Measurements from ENCODE around the gene BMAL1. TPM values are rescaled to one million over a fixed set of nuclear protein-coding genes. Genes with fewer than 3 reads are reported as not detected.

Gene BMAL1
- total and polyA plus RNA-seq, 9 donors: 17.7 to 53.4 (median 24.8) TPM

- Histone ChIP-seq H3K27ac (peak overlapping the region; percentile 28 to 54), H3K4me3 (no peak overlapping the region), H3K4me1 (ENCODE audit: insufficient read depth) (peaks cover 3% of the 10 kb centered on the region), H3K36me3 (no peaks in the 10 kb centered on the region), H3K27me3 (no peaks in the 10 kb centered on the region), H3K9me3 (no peaks in the 10 kb centered on the region)
- WGBS, 3 donors: 8 to 17% (median 10%) methylated on average over 8 of the region's 8 CpGs
- DNase-seq: peak in 2 of 5 donors; percentile 33 to 34
- TF ChIP-seq, protein P1, sequence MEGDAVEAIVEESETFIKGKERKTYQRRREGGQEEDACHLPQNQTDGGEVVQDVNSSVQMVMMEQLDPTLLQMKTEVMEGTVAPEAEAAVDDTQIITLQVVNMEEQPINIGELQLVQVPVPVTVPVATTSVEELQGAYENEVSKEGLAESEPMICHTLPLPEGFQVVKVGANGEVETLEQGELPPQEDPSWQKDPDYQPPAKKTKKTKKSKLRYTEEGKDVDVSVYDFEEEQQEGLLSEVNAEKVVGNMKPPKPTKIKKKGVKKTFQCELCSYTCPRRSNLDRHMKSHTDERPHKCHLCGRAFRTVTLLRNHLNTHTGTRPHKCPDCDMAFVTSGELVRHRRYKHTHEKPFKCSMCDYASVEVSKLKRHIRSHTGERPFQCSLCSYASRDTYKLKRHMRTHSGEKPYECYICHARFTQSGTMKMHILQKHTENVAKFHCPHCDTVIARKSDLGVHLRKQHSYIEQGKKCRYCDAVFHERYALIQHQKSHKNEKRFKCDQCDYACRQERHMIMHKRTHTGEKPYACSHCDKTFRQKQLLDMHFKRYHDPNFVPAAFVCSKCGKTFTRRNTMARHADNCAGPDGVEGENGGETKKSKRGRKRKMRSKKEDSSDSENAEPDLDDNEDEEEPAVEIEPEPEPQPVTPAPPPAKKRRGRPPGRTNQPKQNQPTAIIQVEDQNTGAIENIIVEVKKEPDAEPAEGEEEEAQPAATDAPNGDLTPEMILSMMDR (IDR thresholded peaks at IDR 0.05): no peak
- no peak for TF ChIP-seq EP300 (IDR thresholded peaks at IDR 0.05)
- no peak for TF ChIP-seq POLR2A (IDR thresholded peaks at IDR 0.05)
- intact Hi-C loops (cut with DNase I): no loop called here
Measured at GRCh38 chr11:13261591-13262061, 16.0 kb upstream of the BMAL1 start.

- 28 to 39% (median 31%) methylated on average over 3 of the region's 3 CpGs for WGBS, 3 donors
- peak overlapping the region in 1 of 2 donors; percentile 28 for H3K27ac ChIP-seq
- intact Hi-C loops (cut with DNase I): no loop called here
Measured at GRCh38 chr11:13262096-13262495, 15.5 kb upstream of the BMAL1 start.

GRCh38 chr11:13268791-13269190 is 8.8 kb upstream of the BMAL1 start:
- no peaks in the 10 kb centered on the region for H3K36me3 ChIP-seq
- DNase-seq: no peak
- intact Hi-C loops (cut with DNase I): no loop called here
- H3K27ac ChIP-seq: no peak overlapping the region
- TF ChIP-seq EP300 (IDR thresholded peaks at IDR 0.05) (no peak), POLR2A (IDR thresholded peaks at IDR 0.05) (no peak)
- TF ChIP-seq, protein P1 (IDR thresholded peaks at IDR 0.05): no peak
- no peaks in the 10 kb centered on the region for H3K4me1 ChIP-seq (ENCODE audit: insufficient read depth)
- no peaks in the 10 kb centered on the region for H3K9me3 ChIP-seq
- H3K27me3 ChIP-seq: no peaks in the 10 kb centered on the region
- no peak overlapping the region for H3K4me3 ChIP-seq

More at GRCh38 chr11:13262096-13262495, 15.5 kb upstream of the BMAL1 start:
- Histone ChIP-seq H3K9me3 (no peaks in the 10 kb centered on the region), H3K4me3 (no peak overlapping the region), H3K27me3 (no peaks in the 10 kb centered on the region), H3K36me3 (no peaks in the 10 kb centered on the region), H3K4me1 (ENCODE audit: insufficient read depth) (peaks cover 3% of the 10 kb centered on the region)
- no peak for DNase-seq
- TF ChIP-seq, protein P1 (IDR thresholded peaks at IDR 0.05): no peak
- TF ChIP-seq EP300 (IDR thresholded peaks at IDR 0.05): no peak
- no peak for TF ChIP-seq POLR2A (IDR thresholded peaks at IDR 0.05)

GRCh38 chr11:13269775-13270174 is 7.8 kb upstream of the BMAL1 start:
- intact Hi-C loops (cut with DNase I): loop anchor here in 1 of 4 donors (10.0 kb wide), 1 partner anchor 75 kb away; no protein-coding TSS in a partner anchor
- Histone ChIP-seq H3K36me3 (no peaks in the 10 kb centered on the region), H3K27ac (no peak overlapping the region), H3K27me3 (no peaks in the 10 kb centered on the region), H3K9me3 (no peaks in the 10 kb centered on the region), H3K4me1 (ENCODE audit: insufficient read depth) (no peaks in the 10 kb centered on the region), H3K4me3 (no peak overlapping the region)
- DNase-seq: no peak
- TF ChIP-seq, protein P1 (IDR thresholded peaks at IDR 0.05): no peak
- TF ChIP-seq POLR2A (IDR thresholded peaks at IDR 0.05): no peak
- TF ChIP-seq EP300 (IDR thresholded peaks at IDR 0.05): no peak
